Measurements from ENCODE around the gene TMPRSS12. TPM values are rescaled to one million over a fixed set of nuclear protein-coding genes. Genes with fewer than 3 reads are reported as not detected.
A peak's percentile ranks its signal among the peaks of the same experiment; 100 is the strongest.

The TMPRSS12 gene
- total and polyA plus RNA-seq, 9 of the 15 experiments (the other 6 are each of a cell fraction or from before 2014, with no cell fraction given) = 0.04 TPM; not detected in 8

- TF ChIP-seq MGA (IDR thresholded peaks at IDR 0.05) (peak; percentile 27; the same call in 1 of the 2 replicates), KAT2B (IDR thresholded peaks at IDR 0.05; ENCODE audit: low read depth, low read length) (no peak), BRF1 (IDR thresholded peaks at IDR 0.05; ENCODE audit: borderline replicate concordance, extremely low read depth, insufficient read length) (no peak), ETV6 (IDR thresholded peaks at IDR 0.05; ENCODE audit: borderline replicate concordance in 1 of 2, low read depth in 2 of 2, low read length in 1 of 2) (no peak), ETV6 (CRISPR knock-in tag; IDR thresholded peaks at IDR 0.05; ENCODE audit: borderline replicate concordance) (no peak), FOXA1 (IDR thresholded peaks at IDR 0.05; ENCODE audit: borderline replicate concordance) (no peak), CBFB (CRISPR knock-in tag; IDR thresholded peaks at IDR 0.05) (no peak), RFX7 (CRISPR knock-in tag; IDR thresholded peaks at IDR 0.05) (no peak), TRIM28 (IDR thresholded peaks at IDR 0.05) (no peak), RBM14 (IDR thresholded peaks at IDR 0.05; ENCODE audit: borderline replicate concordance, insufficient read depth, low read depth, low read length) (no peak), FOXJ2 (tag; IDR thresholded peaks at IDR 0.05) (no peak), ZNF75A (CRISPR knock-in tag; IDR thresholded peaks at IDR 0.05) (no peak), SREBF1 (IDR thresholded peaks at IDR 0.05; ENCODE audit: borderline replicate concordance, low read depth, low read length) (peak; percentile 99), ZNF140 (CRISPR knock-in tag; IDR thresholded peaks at IDR 0.05) (no peak), NR2C2 (CRISPR knock-in tag; IDR thresholded peaks at IDR 0.05) (no peak), NR2C2 (tag; IDR thresholded peaks at IDR 0.05) (peak; percentile 56)
Observed at GRCh38 chr12:50933459-50934124, 90.9 kb downstream of the TMPRSS12 start (continued).
